ENCODE data around the gene VAV1. TPM values are rescaled to one million over a fixed set of nuclear protein-coding genes. Genes with fewer than 3 reads are reported as not detected.

Gene VAV1
- total and polyA plus RNA-seq, 9 of the 15 experiments (the other 6 are each of a cell fraction or from before 2014, with no cell fraction given): 0.46 to 20.1 (median 11.1) TPM

DNA sequence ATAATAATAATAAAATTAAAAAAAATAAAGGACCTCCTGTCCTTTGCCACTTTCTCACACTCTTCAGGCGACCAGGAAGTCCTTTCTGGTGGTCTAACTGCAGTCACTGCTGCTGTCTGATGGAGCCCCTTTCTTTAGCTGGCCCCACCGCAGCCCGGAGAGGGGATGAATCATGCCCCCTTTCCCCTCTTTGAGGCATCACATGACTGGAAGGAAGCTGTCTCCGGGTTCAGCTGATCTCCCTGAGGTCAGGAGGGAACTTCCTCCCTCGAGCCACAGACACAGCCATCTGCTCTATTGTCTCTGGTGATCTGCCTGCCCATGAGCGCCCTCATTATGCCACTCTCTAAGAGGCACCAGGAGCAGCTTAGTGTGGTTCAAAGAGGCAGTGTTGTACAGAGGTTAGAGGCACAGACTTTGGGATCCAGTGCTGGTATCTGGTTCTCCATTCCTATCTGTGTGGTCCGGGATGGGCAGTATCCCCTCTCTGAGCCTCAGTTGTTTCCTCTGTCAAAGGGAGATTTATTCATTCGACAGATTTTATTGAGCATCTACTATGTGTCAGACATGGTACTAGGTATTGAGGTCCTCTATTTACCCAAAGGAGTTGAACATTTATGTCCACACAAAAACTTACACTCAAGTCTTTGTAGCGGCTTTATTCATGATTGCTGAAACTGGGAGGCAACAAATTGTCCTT is 30.0 kb downstream of the VAV1 start:
- peak overlapping the region in 1 of 2 experiments; percentile 61; a peak in 1 of 4 replicates for H3K9ac ChIP-seq (ENCODE audit: insufficient read depth in 1 of 2, low read depth in 2 of 2, low read length in 2 of 2)
- H3K27ac ChIP-seq (ENCODE audit: extremely low read depth, low read depth, low read length): peak overlapping the region; percentile 69; the same call in 2 of the 3 replicates
- no peaks in the 10 kb centered on the region for H4K20me1 ChIP-seq (replicated peaks; ENCODE audit: control insufficient read depth, insufficient read depth, low read length)
- intact Hi-C loops (cut with micrococcal nuclease): no loop called here
- H2AFZ ChIP-seq (ENCODE audit: low read depth, low read length): peak overlapping the region; percentile 71
- POLR2A ChIA-PET: no interaction called here
- in situ Hi-C loops (cut with MboI): no loop called here
- no peaks in the 10 kb centered on the region for H3K36me3 ChIP-seq (ENCODE audit: control insufficient read depth, insufficient read depth, low read length)
- FAIRE-seq (peak; percentile 29), ATAC-seq (peak; percentile 49), DNase-seq (ENCODE audit: extremely low read depth in 1 of 4, low spot score in 3 of 4) (peak in 1 of 4 experiments; percentile 47)
- H3K9me3 ChIP-seq (replicated peaks; ENCODE audit: control insufficient read depth, insufficient read depth, low read depth, low read length): no peaks in the 10 kb centered on the region
- peak overlapping the region; percentile 46; the same call in 1 of the 2 replicates for H3K4me2 ChIP-seq (ENCODE audit: insufficient read depth, low read length)
- WGBS (ENCODE audit: insufficient coverage, low coverage, missing lambda C conversion rate): 31% methylated on average over 9 of the region's 9 CpGs
- H3K27me3 ChIP-seq (ENCODE audit: control insufficient read depth in 2 of 2, insufficient read depth in 2 of 2, low read length in 2 of 2): no peaks in the 10 kb centered on the region
- CTCF ChIA-PET (ENCODE audit: low intra/inter-chr PET ratio): interaction anchor here (0.6 kb wide), 1 partner anchor 27 kb away, joined by 3 read pairs; no protein-coding TSS in a partner anchor
- H3K4me1 ChIP-seq (replicated peaks in 1 of 2; ENCODE audit: control insufficient read depth in 2 of 2, insufficient read depth in 2 of 2, low read length in 2 of 2): peaks cover 17 to 20% of the 10 kb centered on the region in 2 experiments
- no peak overlapping the region for H3K4me3 ChIP-seq
- no peaks in the 10 kb centered on the region for H3K9me1 ChIP-seq (ENCODE audit: control insufficient read depth, insufficient read depth, low read length)
- H3K79me2 ChIP-seq (ENCODE audit: control insufficient read depth, insufficient read depth, low read length): peaks cover 4% of the 10 kb centered on the region; the same call in 1 of the 3 replicates
- no TSS peak for BruUV-seq (replicated peaks)
- TF ChIP-seq ZBTB12 (CRISPR knock-in tag; IDR thresholded peaks at IDR 0.05) (no peak), HDGF (IDR thresholded peaks at IDR 0.05) (no peak), ZNF253 (CRISPR knock-in tag; conservative IDR thresholded peaks at IDR 0.05) (no peak), FOXA1 (IDR thresholded peaks at IDR 0.05; ENCODE audit: borderline replicate concordance) (no peak), NR2F6 (CRISPR knock-in tag; IDR thresholded peaks at IDR 0.05) (no peak), PHF21A (IDR thresholded peaks at IDR 0.05; ENCODE audit: borderline replicate concordance, low read depth) (no peak), CHD1 (IDR thresholded peaks at IDR 0.05; ENCODE audit: low read length) (no peak), NEUROD1 (IDR thresholded peaks at IDR 0.05; ENCODE audit: borderline replicate concordance, low read depth, low read length, partially characterized antibody) (no peak), SRSF9 (IDR thresholded peaks at IDR 0.05; ENCODE audit: borderline replicate concordance, low read depth, low read length) (no peak), E2F3 (CRISPR knock-in tag; IDR thresholded peaks at IDR 0.05) (no peak), ELF1 (tag; IDR thresholded peaks at IDR 0.05) (no peak), RB1 (IDR thresholded peaks at IDR 0.05; ENCODE audit: low read depth) (no peak), GATA2 (CRISPR knock-in tag; IDR thresholded peaks at IDR 0.05) (no peak), SREBF1 (IDR thresholded peaks at IDR 0.05; ENCODE audit: borderline replicate concordance, low read depth, low read length) (no peak)
- TF ChIP-seq, protein P1, sequence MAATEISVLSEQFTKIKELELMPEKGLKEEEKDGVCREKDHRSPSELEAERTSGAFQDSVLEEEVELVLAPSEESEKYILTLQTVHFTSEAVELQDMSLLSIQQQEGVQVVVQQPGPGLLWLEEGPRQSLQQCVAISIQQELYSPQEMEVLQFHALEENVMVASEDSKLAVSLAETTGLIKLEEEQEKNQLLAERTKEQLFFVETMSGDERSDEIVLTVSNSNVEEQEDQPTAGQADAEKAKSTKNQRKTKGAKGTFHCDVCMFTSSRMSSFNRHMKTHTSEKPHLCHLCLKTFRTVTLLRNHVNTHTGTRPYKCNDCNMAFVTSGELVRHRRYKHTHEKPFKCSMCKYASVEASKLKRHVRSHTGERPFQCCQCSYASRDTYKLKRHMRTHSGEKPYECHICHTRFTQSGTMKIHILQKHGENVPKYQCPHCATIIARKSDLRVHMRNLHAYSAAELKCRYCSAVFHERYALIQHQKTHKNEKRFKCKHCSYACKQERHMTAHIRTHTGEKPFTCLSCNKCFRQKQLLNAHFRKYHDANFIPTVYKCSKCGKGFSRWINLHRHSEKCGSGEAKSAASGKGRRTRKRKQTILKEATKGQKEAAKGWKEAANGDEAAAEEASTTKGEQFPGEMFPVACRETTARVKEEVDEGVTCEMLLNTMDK (IDR thresholded peaks at IDR 0.05; ENCODE audit: borderline replicate concordance, insufficient read depth, low read depth, low read length, poor library complexity, severe bottlenecking): no peak
- TF ChIP-seq, protein P2, sequence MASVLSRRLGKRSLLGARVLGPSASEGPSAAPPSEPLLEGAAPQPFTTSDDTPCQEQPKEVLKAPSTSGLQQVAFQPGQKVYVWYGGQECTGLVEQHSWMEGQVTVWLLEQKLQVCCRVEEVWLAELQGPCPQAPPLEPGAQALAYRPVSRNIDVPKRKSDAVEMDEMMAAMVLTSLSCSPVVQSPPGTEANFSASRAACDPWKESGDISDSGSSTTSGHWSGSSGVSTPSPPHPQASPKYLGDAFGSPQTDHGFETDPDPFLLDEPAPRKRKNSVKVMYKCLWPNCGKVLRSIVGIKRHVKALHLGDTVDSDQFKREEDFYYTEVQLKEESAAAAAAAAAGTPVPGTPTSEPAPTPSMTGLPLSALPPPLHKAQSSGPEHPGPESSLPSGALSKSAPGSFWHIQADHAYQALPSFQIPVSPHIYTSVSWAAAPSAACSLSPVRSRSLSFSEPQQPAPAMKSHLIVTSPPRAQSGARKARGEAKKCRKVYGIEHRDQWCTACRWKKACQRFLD (CRISPR knock-in tag; IDR thresholded peaks at IDR 0.05): no peak
- TF ChIP-seq, protein P3, sequence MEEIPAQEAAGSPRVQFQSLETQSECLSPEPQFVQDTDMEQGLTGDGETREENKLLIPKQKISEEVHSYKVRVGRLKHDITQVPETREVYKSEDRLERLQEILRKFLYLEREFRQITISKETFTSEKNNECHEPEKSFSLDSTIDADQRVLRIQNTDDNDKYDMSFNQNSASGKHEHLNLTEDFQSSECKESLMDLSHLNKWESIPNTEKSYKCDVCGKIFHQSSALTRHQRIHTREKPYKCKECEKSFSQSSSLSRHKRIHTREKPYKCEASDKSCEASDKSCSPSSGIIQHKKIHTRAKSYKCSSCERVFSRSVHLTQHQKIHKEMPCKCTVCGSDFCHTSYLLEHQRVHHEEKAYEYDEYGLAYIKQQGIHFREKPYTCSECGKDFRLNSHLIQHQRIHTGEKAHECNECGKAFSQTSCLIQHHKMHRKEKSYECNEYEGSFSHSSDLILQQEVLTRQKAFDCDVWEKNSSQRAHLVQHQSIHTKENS (CRISPR knock-in tag; IDR thresholded peaks at IDR 0.05): no peak

Data from K562 (cell line).